ENCODE results near the gene GULP1.

Gene GULP1

GRCh38 chr2:188422726-188423125 is 131.1 kb downstream of the GULP1 start (continued):
- no peak for TF ChIP-seq ZNF449 (tag by site-specific recombination; IDR thresholded peaks at IDR 0.05)

- Histone ChIP-seq H3K4me1 (ENCODE audit: control insufficient read depth, insufficient read depth, low read length) (no peaks in the 10 kb centered on the region), H3K36me3 (ENCODE audit: control insufficient read depth in 2 of 2, insufficient read depth in 1 of 2, low read length in 2 of 2) (no peaks in the 10 kb centered on the region), H3K9me3 (ENCODE audit: control insufficient read depth, insufficient read depth, low read depth, low read length) (no peaks in the 10 kb centered on the region), H3K4me3 (ENCODE audit: low read depth, low read length) (no peak overlapping the region), H3K27ac (ENCODE audit: extremely low read depth, low read depth, low read length) (no peak overlapping the region)
- ChIA-PET POLR2A (no interaction called here), CTCF (no interaction called here)
- no peak for TF ChIP-seq ZNF169 (tag by site-specific recombination; IDR thresholded peaks at IDR 0.05)
- TF ChIP-seq ZNF626 (tag by site-specific recombination; IDR thresholded peaks at IDR 0.05) = no peak
- no peak for TF ChIP-seq ZNF544 (tag by site-specific recombination; IDR thresholded peaks at IDR 0.05)
- no peak for TF ChIP-seq PATZ1 (tag by site-specific recombination; IDR thresholded peaks at IDR 0.05)
- no peak for TF ChIP-seq ZNF768 (tag by site-specific recombination; IDR thresholded peaks at IDR 0.05)
- TF ChIP-seq PRDM2 (tag by site-specific recombination; IDR thresholded peaks at IDR 0.05; ENCODE audit: borderline replicate concordance) = no peak
Observed at GRCh38 chr2:188425266-188425665, 133.6 kb downstream of the GULP1 start.

- no peaks in the 10 kb centered on the region for H3K36me3 ChIP-seq (ENCODE audit: control insufficient read depth in 2 of 2, insufficient read depth in 1 of 2, low read length in 2 of 2)
- H3K9me3 ChIP-seq (ENCODE audit: control insufficient read depth, insufficient read depth, low read depth, low read length) = no peaks in the 10 kb centered on the region
- ChIA-PET CTCF (no interaction called here), POLR2A (no interaction called here)
- H3K4me3 ChIP-seq (ENCODE audit: low read depth, low read length) = no peak overlapping the region
- H3K27ac ChIP-seq (ENCODE audit: extremely low read depth, low read depth, low read length) = no peak overlapping the region
- no peaks in the 10 kb centered on the region for H3K4me1 ChIP-seq (ENCODE audit: control insufficient read depth, insufficient read depth, low read length)
- no peak for TF ChIP-seq PRDM4 (tag by site-specific recombination; IDR thresholded peaks at IDR 0.05)
- TF ChIP-seq MZF1 (tag by site-specific recombination; IDR thresholded peaks at IDR 0.05; ENCODE audit: borderline replicate concordance) = no peak
- no peak for TF ChIP-seq INSM2 (tag by site-specific recombination; IDR thresholded peaks at IDR 0.05)
- no peak for TF ChIP-seq REST (tag by site-specific recombination; IDR thresholded peaks at IDR 0.05)
- no peak for TF ChIP-seq ZFP37 (tag by site-specific recombination; IDR thresholded peaks at IDR 0.05)
- TF ChIP-seq ZNF707 (tag by site-specific recombination; IDR thresholded peaks at IDR 0.05) = no peak
- TF ChIP-seq ZNF214 (tag by site-specific recombination; IDR thresholded peaks at IDR 0.05; ENCODE audit: borderline replicate concordance) = no peak
- TF ChIP-seq ZBTB8A (tag by site-specific recombination; IDR thresholded peaks at IDR 0.05) = no peak
- no peak for TF ChIP-seq FEZF1 (tag by site-specific recombination; IDR thresholded peaks at IDR 0.05)
Observed at GRCh38 chr2:188426121-188426520, 134.4 kb downstream of the GULP1 start.

Measured in HEK293 (cell line).